KOPT-K1 (cell line): ENCODE measurements around the gene ANAPC7.
"Not testable (repeated sequence)": the region's sequence is repeated elsewhere in the genome, so short reads cannot be mapped to it uniquely, and the experiment has no call there.

Source experiments
- H3K27ac ChIP-seq: fragments of 200-600 bp; sonication (generic); 2 replicates; pipeline ENCODE4 v1.5.1; 2016; ENCODE audit warnings: antibody characterized with exemption, mild to moderate bottlenecking, low read depth, low read length; ENCODE audit not compliant: poor library complexity, severe bottlenecking
- H3K36me3 ChIP-seq: fragments of 200-600 bp; sonication (generic); 2 replicates; pipeline ENCODE4 v1.5.1; 2017; ENCODE audit warnings: antibody characterized with exemption, mild to moderate bottlenecking, low read length, moderate library complexity; ENCODE audit not compliant: insufficient read depth
- H3K9me3 ChIP-seq: fragments of 200-600 bp; sonication (generic); 2 replicates; pipeline ENCODE4 v1.5.1; 2017; ENCODE audit warnings: antibody characterized with exemption, low read length, mild to moderate bottlenecking; ENCODE audit not compliant: insufficient read depth, poor library complexity, severe bottlenecking

ANAPC7 gene

GRCh38 chr12:110345963-110346362 is 57.5 kb downstream of the ANAPC7 start:
- H3K27ac ChIP-seq: no peak overlapping the region

DNA sequence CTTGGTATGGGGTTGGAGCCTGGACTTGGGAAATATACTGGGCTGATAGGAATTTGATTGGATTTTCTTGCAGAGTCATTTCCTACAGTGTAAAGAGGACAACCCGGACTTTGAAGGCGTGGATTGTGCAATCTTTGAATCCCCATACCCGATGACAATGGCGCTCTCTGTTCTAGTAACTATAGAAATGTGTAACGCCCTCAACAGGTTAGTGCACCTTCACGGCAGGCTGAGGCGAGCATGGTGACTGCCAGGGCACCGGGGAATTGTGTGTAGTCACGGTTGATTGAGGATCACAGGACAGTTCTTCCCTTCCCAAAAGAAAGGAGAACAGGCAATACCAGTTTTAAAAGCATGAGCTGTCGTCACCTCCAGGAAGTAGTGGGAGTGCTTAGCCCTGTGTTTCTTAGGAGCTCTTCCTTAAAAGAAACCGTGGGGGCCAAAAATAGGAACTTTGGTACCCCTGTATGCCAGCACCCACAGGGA is 58.3 kb downstream of the ANAPC7 start:
- H3K36me3 ChIP-seq: peaks cover 100% of the 10 kb centered on the region
- H3K27ac ChIP-seq: no peak overlapping the region

More at GRCh38 chr12:110345963-110346362, 57.5 kb downstream of the ANAPC7 start:
- peaks cover 100% of the 10 kb centered on the region for H3K36me3 ChIP-seq
- no peaks in the 10 kb centered on the region for H3K9me3 ChIP-seq

DNA sequence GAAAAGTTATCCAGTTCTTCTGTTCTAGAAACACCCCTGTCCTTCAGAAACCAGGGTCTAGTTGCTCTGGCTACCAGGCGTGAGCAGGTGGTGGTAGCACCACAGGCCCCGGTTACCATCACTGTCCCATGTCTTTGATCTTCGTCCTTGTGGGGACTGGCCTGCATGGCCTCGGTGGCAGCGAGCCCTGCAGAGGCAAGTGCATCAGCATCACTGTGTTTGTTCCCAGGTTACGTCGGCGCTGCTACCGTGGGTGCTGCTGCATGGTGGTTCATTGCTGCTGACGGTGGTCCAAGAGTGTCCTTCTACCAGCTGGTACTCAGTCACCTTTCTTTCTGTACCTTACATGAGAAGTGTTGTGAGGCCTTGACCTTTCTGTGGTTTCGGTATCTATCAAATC is 58.9 kb downstream of the ANAPC7 start:
- Histone ChIP-seq H3K27ac (no peak overlapping the region), H3K36me3 (peaks cover 100% of the 10 kb centered on the region), H3K9me3 (no peaks in the 10 kb centered on the region)

More for the DNA sequence above, 58.3 kb downstream of the ANAPC7 start:
- H3K9me3 ChIP-seq: no peaks in the 10 kb centered on the region

DNA sequence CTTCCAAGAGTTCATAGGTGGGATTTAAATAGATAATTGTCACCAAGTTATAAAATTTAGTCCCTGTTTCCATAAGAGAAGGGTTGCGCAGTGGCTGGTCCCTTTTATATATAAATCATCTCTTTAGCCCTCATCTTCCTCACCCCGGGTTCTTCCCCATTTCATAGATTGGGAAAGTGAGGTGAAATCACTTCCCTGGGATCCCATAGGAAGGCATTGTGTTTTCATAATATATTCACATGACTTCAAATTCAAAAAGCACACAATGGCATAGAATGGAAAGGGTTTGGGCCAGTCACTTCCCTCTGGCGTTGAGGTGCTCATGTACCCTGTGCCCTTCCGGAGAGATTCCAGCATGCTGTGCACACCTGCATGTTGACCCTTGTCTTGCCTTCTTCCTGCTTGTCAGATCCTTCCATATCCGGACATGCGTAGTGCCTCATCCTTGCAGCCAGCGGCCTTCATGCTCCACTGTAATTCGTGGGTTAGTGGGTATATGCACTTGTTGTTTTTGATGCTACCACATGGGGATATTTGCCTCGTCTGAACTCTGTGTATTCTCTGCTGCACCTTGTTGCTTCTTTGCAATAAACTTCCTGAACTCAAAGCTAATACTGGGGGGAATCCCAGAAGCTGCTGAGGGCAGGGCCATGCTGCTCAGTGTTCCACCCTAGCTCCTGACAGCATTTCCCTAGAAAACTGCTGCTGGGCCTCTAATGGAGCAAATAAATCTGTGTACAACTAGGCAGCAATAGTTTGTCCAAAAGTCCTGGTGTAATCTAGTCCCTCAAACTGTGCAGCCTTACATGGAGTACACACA is 59.6 kb downstream of the ANAPC7 start:
- no peak overlapping the region for H3K27ac ChIP-seq
- H3K9me3 ChIP-seq: no peaks in the 10 kb centered on the region
- peaks cover 100% of the 10 kb centered on the region for H3K36me3 ChIP-seq

- H3K27ac ChIP-seq: no peak overlapping the region
- no peaks in the 10 kb centered on the region for H3K9me3 ChIP-seq
- peaks cover 100% of the 10 kb centered on the region for H3K36me3 ChIP-seq
Measured at GRCh38 chr12:110343114-110343513, 60.4 kb downstream of the ANAPC7 start.

- no peaks in the 10 kb centered on the region for H3K9me3 ChIP-seq
- H3K36me3 ChIP-seq: peaks cover 100% of the 10 kb centered on the region
- H3K27ac ChIP-seq: no peak overlapping the region
Measured at GRCh38 chr12:110342157-110342556, 61.4 kb downstream of the ANAPC7 start.

- Histone ChIP-seq H3K27ac (no peak overlapping the region), H3K36me3 (peaks cover 100% of the 10 kb centered on the region), H3K9me3 (no peaks in the 10 kb centered on the region)
Measured at GRCh38 chr12:110340706-110341105, 62.8 kb downstream of the ANAPC7 start.

DNA sequence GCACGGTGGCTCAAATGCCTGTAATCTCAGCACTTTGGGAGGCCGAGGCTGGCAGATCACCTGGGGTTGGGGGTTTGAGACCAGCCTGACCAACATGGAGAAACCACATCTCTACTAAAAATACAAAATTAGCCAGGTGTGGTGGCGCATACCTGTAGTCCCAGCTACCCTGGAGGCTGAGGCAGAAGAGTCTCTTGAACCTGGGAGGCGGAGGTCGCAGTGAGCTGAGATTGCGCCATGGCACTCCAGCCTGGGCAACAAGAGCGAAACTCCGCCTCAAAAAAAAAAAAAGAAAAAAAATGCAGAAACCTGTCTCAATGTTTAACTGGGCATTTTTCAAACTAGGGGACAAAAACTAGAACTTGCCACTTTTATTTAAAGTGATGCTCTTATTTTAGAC is 63.2 kb downstream of the ANAPC7 start:
- H3K36me3 ChIP-seq: peaks cover 100% of the 10 kb centered on the region
- not testable (repeated sequence) for H3K27ac ChIP-seq, H3K9me3 ChIP-seq

DNA sequence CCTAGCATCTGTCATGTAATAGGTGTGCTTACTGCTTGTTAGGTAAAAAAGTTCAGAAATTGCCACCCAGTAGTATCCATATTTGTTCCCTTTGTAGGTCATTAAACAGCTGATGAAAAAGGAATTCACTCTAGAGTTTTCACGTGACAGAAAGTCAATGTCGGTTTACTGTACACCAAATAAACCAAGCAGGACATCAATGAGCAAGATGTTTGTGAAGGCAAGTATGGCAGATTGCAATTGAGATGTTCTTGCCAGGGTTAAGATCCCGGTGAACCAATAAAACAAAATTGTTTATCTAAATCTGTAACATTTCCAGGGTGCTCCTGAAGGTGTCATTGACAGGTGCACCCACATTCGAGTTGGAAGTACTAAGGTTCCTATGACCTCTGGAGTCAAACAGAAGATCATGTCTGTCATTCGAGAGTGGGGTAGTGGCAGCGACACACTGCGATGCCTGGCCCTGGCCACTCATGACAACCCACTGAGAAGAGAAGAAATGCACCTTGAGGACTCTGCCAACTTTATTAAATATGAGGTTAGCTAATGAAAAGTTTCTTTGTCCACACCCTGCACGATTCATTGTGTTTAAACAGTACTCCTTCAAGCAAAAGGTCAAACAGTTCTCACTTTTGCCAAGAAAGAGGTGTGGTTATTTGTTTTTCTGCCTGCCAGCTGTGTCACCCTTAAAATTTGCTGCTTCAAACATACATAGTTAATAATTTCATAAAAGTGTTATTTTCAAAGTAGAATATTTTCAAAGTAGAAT is 64.1 kb downstream of the ANAPC7 start:
- no peaks in the 10 kb centered on the region for H3K9me3 ChIP-seq
- H3K36me3 ChIP-seq: peaks cover 100% of the 10 kb centered on the region
- no peak overlapping the region for H3K27ac ChIP-seq

- peaks cover 100% of the 10 kb centered on the region for H3K36me3 ChIP-seq
- no peak overlapping the region for H3K27ac ChIP-seq
- no peaks in the 10 kb centered on the region for H3K9me3 ChIP-seq
Measured at GRCh38 chr12:110338754-110339153, 64.8 kb downstream of the ANAPC7 start.

GRCh38 chr12:110337912-110338710 is 65.4 kb downstream of the ANAPC7 start:
- no peak overlapping the region for H3K27ac ChIP-seq
- peaks cover 100% of the 10 kb centered on the region for H3K36me3 ChIP-seq
- H3K9me3 ChIP-seq: no peaks in the 10 kb centered on the region

DNA sequence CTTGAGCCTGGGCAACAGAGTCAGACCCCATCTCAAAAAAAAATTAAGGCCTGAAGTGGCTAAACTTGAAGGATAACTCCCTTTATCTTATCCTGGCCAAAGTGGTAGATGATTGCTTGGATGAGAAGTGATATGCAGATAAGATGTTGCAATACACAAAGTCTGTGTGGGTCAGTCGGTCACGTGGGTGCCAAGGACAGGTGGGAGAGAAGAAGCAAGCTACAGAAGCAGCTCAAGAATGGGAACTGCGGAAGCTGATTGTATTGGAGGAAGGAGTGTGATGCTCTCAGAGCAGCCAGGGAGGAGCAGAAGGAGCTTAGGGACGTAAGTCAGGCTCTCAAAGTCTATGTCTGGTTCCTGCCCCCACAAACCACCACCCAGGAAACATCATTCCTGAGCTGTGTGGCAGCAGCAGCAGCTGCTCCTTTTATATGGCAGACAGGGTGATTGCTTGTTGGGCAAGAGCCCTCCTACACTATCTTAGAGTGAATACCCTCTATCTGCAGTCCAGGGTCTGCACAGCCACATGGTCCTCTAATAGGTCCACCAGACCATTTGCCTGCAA is 67.9 kb downstream of the ANAPC7 start:
- Histone ChIP-seq H3K9me3 (no peaks in the 10 kb centered on the region), H3K36me3 (peaks cover 99% of the 10 kb centered on the region), H3K27ac (no peak overlapping the region)

- Histone ChIP-seq H3K27ac (no peak overlapping the region), H3K9me3 (no peaks in the 10 kb centered on the region), H3K36me3 (peaks cover 99% of the 10 kb centered on the region)
Measured at GRCh38 chr12:110333201-110333600, 70.3 kb downstream of the ANAPC7 start.

- H3K9me3 ChIP-seq: no peaks in the 10 kb centered on the region
- H3K36me3 ChIP-seq: peaks cover 99% of the 10 kb centered on the region
- H3K27ac ChIP-seq: no peak overlapping the region
Measured at GRCh38 chr12:110330544-110330943, 73.0 kb downstream of the ANAPC7 start.
